NCI-H146 treated with DMSO at 0.1 percent for 48 hours (cell line): Measurements from ENCODE around the gene SHTN1.
A peak's percentile ranks its signal among the peaks of the same experiment; 100 is the strongest.

Source experiments
- DNase-seq: peaks from one replicate; lab custom pipeline; 2025; ENCODE audit not compliant: unreplicated experiment; lab: John Stamatoyannopoulos, UW

The SHTN1 gene

GRCh38 chr10:116988311-116988710, 16.7 kb downstream of the SHTN1 start:
- DNase-seq: no peak

DNA sequence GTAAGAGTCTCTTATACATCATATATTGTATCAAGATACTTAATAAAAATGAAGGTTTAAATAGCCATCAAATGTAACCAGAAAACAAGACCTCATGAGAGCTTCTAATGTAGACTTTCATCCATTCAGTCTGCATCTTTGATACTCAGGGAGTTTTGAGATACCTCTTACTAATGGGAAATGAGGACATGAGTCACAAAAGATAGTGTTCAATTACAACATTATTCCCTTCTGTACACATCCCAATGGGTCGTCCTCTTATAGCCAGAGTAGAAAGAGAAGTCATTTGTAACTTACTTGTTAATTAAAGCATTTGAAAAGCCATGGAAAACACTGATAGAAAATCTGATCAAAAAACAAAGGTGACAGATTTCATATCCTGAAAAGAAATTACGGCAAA, 19.4 kb downstream of the SHTN1 start:
- no peak for DNase-seq

DNA sequence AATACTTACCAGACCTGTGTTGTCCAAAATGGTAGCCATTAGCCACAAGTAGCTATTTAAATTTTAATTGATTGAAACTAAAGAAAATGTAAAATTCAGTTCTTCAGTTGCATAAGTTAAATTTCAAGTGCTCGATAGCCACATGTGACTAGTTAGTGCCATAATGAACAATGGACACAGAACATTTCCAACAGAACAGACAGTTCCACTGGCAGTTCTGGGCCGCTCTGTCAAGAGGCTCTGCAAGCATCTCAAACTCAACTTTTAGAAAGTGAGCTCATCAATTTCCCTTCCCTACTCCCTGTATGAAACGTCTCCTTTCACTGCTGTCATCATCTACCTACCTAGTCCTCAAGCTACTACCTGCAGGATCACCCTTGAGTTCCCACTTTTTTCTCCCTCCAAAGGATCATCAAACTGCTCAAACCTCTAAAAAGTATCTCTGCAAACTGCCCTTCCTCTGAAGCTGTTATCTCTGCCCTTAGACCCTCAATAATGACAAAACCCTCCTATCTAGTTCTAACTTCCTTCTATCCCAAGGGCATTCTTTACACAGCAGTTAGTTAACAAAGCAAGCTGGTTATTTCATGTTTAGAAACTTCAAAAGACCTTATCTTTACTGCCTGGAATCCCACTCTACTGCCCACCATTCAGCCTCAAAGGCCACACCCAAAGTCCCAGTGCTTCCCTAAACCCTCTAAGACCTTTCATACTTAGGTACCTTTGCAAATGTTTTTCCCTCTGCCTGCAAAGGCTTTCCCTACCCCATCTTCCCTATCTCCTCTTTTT, 20.6 kb downstream of the SHTN1 start:
- DNase-seq: no peak

DNA sequence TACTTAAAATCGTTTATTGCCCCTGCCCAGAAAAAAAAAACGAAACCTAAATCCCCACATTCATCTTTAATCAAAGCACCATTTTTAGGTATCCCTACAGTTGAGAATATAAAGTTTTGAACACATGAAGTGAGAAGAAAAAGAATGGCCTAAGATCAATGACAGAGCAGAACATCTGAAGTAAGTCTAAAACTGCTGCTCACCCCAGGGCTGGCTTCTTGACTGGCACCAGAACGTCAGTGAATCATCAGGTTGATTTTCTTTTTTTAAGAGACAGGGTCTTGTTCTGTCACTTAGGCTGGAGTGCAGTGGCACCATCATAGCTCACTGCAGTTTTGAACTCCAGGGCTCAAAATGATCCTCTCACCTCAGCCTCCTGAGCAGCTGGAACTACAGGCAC, 24.9 kb downstream of the SHTN1 start:
- no peak for DNase-seq

GRCh38 chr10:116978901-116979300, 26.1 kb downstream of the SHTN1 start:
- DNase-seq: no peak

DNA sequence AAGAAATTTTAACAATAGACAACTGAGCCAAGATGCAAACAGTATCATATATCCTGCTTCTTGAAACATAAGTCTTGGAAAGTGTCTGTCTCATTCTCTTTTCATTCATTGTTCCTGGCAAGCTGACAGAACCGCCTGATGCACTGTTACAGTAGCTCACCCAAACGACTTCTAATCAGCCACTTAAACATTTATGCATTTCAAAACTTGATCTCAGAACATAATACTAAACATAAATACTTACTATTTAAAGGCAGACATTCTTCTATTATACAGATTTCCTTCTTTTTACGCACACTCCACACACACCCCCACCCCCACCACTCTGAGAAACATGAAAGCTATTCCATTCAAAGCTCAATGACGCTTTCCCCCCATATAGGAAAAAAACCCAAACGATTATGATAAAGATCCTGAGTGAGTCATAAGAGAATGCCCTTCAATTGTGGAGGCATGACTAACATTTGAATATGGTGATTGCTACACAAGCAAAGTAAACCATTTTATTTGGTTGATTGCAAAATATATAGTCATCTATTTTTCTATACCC, 30.5 kb downstream of the SHTN1 start:
- no peak for DNase-seq

DNA sequence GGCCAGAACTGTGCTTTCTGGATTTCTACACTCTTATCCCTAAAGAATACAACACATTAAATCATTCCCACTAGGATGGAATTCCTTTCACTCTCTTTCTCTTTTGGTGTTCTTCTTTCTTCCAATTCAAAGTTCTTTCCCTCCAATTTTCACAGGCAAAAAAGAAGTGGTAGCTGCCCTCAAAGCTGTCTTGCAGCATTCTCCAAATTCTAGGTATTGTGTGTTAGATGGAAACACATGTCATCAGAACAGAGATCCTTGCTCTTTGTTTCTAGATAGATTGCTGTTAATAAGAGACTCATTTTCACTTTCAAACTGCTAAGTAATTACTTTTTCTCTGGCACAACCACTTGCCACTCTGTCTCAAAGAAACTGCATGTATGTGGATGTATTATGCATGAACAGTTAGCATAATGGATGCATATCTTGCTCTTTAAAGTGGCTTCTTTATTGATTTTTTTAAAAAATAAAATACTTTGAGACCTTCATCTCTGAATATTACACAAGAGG, 31.0 kb downstream of the SHTN1 start:
- DNase-seq: no peak

GRCh38 chr10:116973371-116973905, 31.5 kb downstream of the SHTN1 start:
- DNase-seq: no peak

DNA sequence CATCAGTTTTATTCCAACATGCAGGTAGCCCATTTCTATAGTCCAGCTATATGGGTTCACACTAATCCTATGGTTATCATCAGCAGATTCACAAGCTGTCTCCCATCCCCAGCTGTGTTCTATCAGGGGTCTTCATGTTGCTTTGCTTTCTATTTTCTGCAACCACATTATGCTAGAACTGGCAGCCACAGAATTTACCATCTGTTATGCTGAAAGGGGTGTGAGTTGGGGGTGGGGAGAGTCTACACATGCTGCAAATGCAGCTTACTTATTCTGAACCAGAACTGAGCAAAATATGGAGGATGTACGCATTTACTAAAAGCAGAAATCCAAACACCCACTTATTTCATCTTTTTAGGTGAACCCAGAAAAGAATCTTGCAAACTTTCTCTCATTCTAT, 32.9 kb downstream of the SHTN1 start:
- no peak for DNase-seq

- no peak for DNase-seq
Observed at GRCh38 chr10:116970050-116970449, 34.9 kb downstream of the SHTN1 start.

DNA sequence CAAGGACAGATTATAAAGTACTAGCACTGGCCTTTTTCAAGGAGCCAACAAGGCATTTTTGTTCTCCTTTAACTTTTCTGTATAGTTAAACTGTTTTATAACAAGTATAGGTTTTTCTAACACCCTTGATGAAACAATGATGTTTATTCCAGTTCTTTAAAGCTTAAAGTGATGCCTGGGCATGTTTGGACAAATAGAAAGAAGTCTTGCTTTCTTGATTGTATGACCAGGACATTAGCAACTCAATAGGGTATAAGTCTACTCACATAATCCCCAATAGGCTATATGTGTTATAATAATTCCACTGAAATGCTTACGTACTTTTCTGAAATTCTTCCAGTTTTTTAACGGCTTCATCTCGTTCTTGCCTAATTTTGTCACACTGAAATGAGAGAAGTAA, 36.7 kb downstream of the SHTN1 start:
- no peak for DNase-seq

GRCh38 chr10:116961406-116962251, 43.4 kb downstream of the SHTN1 start:
- peak; percentile 99 for DNase-seq

- DNase-seq: no peak
Observed at GRCh38 chr10:116960066-116960776, 44.8 kb downstream of the SHTN1 start.

GRCh38 chr10:116952729-116953128, 52.3 kb downstream of the SHTN1 start:
- no peak for DNase-seq

- DNase-seq: no peak
Observed at GRCh38 chr10:116948530-116948870, 56.5 kb downstream of the SHTN1 start.

- DNase-seq: no peak
Observed at GRCh38 chr10:116947841-116948529, 57.0 kb downstream of the SHTN1 start.

DNA sequence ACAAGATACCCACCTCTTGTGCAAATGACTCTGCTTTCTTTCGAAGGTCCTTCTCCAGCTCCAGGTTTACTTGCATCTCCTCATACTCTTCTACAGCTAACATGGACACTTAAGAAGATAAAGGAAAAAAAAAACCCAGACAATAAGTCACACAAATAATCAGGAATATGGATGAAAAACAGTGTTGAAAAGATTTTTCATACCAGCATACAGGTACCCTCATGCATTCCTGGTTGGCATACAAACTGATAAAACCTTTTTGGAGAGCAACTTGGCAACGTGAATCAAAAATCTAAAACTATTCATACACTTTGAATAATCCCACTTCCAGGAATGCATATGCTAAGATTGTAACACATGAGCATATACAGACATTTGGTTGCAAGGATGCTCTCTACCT, 60.1 kb downstream of the SHTN1 start:
- no peak for DNase-seq

DNA sequence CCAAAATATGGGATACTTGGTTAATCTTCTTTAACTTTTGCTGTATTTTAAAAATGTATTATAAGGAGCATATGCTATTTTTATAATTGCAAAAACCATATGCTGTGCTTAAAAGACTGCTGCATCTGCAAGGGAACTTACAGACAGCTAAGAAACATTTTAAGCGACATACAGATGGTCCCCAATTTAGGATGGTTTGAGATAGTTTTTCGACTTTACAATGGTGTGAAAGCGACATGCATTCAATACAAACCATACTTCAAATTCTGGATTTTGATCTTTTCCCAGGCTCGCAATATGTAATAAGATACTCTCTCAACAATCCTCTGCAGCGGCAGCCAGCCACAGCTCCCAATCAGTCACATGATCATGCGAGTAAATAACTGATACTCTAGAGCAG, 73.2 kb downstream of the SHTN1 start:
- no peak for DNase-seq

GRCh38 chr10:116926426-116926825, 78.6 kb downstream of the SHTN1 start:
- no peak for DNase-seq

GRCh38 chr10:116925056-116925455, 79.9 kb downstream of the SHTN1 start:
- DNase-seq: no peak
